ENCODE measurements around the gene FAM107B. TPM values are rescaled to one million over a fixed set of nuclear protein-coding genes. Genes with fewer than 3 reads are reported as not detected.
"Not testable (repeated sequence)": the region's sequence is repeated elsewhere in the genome, so short reads cannot be mapped to it uniquely, and the experiment has no call there.

FAM107B gene
- total RNA-seq, 2 donors from 2014 or later: 226 to 255 TPM

DNA sequence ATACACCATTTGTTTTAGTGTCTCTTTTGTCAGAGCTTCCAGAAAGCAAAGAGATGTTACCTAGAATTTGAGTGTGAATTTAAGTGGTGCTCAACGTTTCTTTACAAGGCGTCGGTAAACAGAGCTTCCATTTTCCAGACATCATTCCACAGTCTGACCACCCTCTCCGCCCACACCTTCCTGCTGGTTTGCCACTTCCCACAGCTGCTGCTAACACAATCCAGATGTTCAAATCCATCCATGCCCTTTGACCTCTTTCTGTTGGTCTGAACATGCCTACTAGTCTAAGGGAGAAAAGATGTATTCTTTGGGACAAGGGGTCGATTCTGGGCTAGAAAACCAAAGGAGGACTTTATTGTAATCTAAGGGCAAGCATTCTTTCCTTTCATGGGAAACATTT, 86.1 kb downstream of the FAM107B start:
- H3K27me3 Mint-ChIP-seq: no peaks in the 10 kb centered on the region
- DNase-seq (ENCODE audit: low spot score): no peak

DNA sequence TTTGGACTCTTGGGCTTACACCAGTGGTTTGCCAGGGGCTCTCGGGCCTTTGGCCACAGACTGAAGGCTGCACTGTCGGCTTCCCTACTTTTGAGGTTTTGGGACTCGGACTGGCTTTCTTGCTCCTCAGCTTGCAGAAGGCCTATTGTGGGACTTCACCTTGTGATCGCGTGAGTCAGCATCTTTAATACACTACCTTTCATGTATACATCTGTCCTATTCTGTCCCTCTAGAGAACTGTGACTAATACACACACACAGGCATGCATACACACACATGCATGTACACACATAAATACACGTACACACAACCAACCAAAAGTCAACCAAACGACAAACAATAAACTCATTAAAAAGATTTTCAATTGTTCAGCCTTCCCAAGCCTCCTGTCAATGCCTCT, 86.5 kb downstream of the FAM107B start:
- H3K27me3 Mint-ChIP-seq; ATAC-seq; DNase-seq (ENCODE audit: low spot score); H3K36me3 Mint-ChIP-seq; H3K4me3 Mint-ChIP-seq; H3K9me3 Mint-ChIP-seq: not testable (repeated sequence)
- Mint-ChIP-seq H3K27ac (peak overlapping the region in 1 of 2 donors; percentile 8), H3K4me1 (ENCODE audit: low read depth in 2 of 2) (peaks cover 13 to 32% of the 10 kb centered on the region in 2 donors)

More for the DNA sequence above, 86.1 kb downstream of the FAM107B start:
- no peak for ATAC-seq
- no peaks in the 10 kb centered on the region for H3K36me3 Mint-ChIP-seq
- H3K9me3 Mint-ChIP-seq: no peaks in the 10 kb centered on the region
- H3K27ac Mint-ChIP-seq: peak overlapping the region in 1 of 2 donors; percentile 8
- peaks cover 13 to 32% of the 10 kb centered on the region in 2 donors for H3K4me1 Mint-ChIP-seq (ENCODE audit: low read depth in 2 of 2)
- no peak overlapping the region for H3K4me3 Mint-ChIP-seq

DNA sequence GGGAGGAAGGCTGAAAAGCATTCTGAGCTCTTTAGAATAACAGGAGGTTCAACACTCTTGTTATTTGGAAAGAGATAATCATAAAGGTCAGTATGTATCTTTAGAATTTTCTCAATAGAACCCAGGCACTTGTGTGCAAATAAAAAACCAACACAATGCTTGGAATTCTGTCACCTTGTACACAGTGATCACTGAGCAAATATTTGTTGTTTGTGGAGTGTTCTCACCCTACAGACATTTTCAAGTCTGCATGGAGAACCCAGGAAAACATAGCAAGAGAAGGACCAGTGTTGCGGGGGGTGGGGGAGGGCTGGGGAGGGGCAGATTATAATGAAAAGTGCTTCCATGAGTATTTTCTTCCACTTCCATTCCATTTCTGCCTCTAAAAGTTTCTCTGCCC, 87.4 kb downstream of the FAM107B start:
- DNase-seq (ENCODE audit: low spot score) (no peak), ATAC-seq (no peak)
- no peaks in the 10 kb centered on the region for H3K36me3 Mint-ChIP-seq
- no peaks in the 10 kb centered on the region for H3K27me3 Mint-ChIP-seq
- H3K27ac Mint-ChIP-seq: no peak overlapping the region
- no peak overlapping the region for H3K4me3 Mint-ChIP-seq
- no peaks in the 10 kb centered on the region for H3K9me3 Mint-ChIP-seq
- peaks cover 9 to 30% of the 10 kb centered on the region in 2 donors for H3K4me1 Mint-ChIP-seq (ENCODE audit: low read depth in 2 of 2)

DNA sequence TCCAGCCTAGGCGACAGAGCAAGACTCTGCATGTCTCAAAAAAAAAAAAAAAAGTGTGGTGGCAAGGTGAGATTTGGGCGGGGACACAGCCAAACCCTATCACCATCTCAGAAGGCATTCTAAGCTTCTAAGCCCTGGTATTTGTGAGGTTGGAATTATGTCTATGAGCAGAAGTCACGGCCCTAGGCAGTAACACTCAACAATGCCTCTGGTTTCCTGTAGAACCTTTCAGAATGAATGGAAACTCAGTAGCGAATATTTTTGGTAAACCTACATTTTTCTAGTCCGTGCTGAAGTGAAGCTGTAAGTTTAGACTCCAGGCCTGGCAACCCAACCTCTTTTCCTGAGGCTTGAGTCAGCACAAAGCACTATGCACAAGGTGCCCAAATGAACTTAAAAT, 88.3 kb downstream of the FAM107B start:
- ATAC-seq (peak; percentile 59 to 78), DNase-seq (ENCODE audit: low spot score) (no peak)
- Mint-ChIP-seq H3K9me3 (no peaks in the 10 kb centered on the region), H3K4me1 (ENCODE audit: low read depth in 2 of 2) (peaks cover 5 to 30% of the 10 kb centered on the region in 2 donors), H3K36me3 (no peaks in the 10 kb centered on the region), H3K4me3 (no peak overlapping the region), H3K27me3 (no peaks in the 10 kb centered on the region), H3K27ac (no peak overlapping the region)

DNA sequence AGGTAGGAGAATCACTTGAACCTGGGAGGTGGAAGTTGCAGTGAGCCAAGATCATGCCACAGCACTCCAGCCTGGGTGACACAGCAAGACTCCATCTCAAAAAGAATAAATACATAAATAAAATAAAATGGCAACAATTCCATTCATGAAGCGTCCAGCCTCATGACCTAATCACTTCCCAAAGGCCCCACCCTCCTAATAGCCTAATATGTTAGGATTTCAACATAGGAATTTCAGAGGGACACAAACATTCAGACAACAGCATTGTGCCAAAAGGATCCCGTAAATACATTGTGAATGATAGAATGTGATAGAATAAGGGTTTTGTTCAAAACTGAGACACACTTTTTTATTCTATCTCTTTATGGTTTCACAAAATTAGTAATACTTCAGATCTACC, 90.3 kb downstream of the FAM107B start:
- Mint-ChIP-seq H3K36me3 (no peaks in the 10 kb centered on the region), H3K4me3 (no peak overlapping the region), H3K4me1 (ENCODE audit: low read depth in 2 of 2) (peaks cover 5 to 27% of the 10 kb centered on the region in 2 donors), H3K27ac (no peak overlapping the region), H3K9me3 (no peaks in the 10 kb centered on the region), H3K27me3 (no peaks in the 10 kb centered on the region)
- ATAC-seq (no peak), DNase-seq (ENCODE audit: low spot score) (no peak)

DNA sequence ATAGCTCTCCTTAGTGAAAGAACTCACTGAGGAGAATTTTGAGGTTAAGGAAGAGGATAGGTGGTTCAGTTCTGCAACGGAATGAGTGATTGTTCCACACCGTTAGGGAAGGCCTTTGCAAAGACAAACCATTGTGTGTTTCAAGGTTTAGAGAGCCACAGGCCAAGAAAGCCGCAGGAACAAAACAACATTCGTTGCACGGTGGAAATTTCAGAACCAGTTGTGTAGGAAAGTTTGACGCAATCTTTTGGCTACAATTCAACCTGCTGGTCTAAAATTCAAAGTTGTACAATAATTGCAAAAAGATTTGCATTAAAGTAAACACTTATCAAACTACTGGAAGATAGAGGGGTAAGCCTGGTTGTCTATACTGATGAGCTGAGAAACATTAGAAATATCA, 91.4 kb downstream of the FAM107B start:
- no peak overlapping the region for H3K27ac Mint-ChIP-seq
- peaks cover 9 to 24% of the 10 kb centered on the region in 2 donors for H3K4me1 Mint-ChIP-seq (ENCODE audit: low read depth in 2 of 2)
- no peaks in the 10 kb centered on the region for H3K36me3 Mint-ChIP-seq
- no peak overlapping the region for H3K4me3 Mint-ChIP-seq
- H3K27me3 Mint-ChIP-seq: no peaks in the 10 kb centered on the region
- no peaks in the 10 kb centered on the region for H3K9me3 Mint-ChIP-seq
- ATAC-seq: no peak
- no peak for DNase-seq (ENCODE audit: low spot score)

DNA sequence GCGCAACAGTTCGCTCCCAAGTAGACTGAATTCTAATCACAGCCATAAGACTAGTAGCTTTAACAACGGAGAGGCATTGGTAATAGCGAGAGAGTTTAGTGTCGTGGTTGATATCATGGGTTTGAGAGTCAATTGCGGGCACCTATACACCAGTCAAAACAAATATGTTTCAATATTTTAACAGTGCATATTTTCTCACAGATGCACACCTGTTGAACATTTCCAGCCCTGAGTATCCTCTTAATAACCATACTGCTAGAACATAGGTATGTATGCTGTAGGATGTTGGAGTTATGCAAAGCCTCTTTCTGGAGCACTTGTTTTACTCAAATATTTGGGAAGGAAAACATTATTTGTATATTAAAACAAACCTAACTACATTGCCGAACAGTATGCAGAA, 92.9 kb downstream of the FAM107B start:
- Mint-ChIP-seq H3K4me3 (no peak overlapping the region), H3K27ac (peak overlapping the region in 1 of 2 donors; percentile 54), H3K9me3 (no peaks in the 10 kb centered on the region), H3K36me3 (no peaks in the 10 kb centered on the region), H3K4me1 (ENCODE audit: low read depth in 2 of 2) (peaks cover 9 to 16% of the 10 kb centered on the region in 2 donors), H3K27me3 (no peaks in the 10 kb centered on the region)
- no peak for ATAC-seq
- DNase-seq (ENCODE audit: low spot score): no peak

DNA sequence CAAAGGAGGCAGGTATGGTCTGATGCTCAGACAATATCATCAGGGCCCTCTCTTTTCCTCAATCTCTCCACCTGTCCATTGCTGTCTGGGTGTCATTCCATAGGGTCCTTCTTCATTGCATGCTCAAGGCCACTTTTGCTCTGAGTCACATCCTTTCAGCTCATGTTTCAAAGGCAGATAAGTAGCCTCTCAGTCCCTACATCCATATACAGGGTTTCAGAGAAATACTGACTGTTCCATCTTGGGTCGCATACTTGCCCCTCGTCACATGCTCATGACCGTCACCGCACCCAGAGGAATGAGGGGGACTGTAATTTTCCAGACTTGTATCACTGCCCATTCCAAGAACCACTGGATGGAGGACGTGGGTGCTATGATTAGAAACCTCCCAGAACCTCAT, 93.4 kb downstream of the FAM107B start:
- ATAC-seq: no peak
- Mint-ChIP-seq H3K9me3 (no peaks in the 10 kb centered on the region), H3K27ac (peak overlapping the region in 1 of 2 donors; percentile 54), H3K4me3 (no peak overlapping the region), H3K27me3 (no peaks in the 10 kb centered on the region), H3K36me3 (no peaks in the 10 kb centered on the region), H3K4me1 (ENCODE audit: low read depth in 2 of 2) (peaks cover 9 to 14% of the 10 kb centered on the region in 2 donors)
- DNase-seq (ENCODE audit: low spot score): no peak

DNA sequence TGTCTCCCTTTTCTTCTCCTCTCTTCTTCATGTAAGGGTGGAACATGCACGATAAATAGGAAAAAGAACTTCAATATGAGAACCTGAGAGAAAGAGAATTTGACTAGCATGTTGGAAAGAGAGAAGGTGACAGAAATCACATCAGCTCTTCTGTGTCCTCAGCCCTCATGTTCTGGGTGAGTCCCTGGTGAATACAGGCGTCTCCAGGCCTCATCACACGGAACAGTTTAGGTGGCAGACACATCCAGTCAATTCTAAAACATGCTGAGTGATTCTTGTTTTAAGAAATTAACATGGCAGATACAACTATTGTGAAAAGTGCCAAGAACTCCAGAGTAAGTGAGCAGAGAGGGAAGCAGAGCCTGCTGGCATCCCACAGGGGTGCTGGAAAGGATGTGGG, 96.1 kb downstream of the FAM107B start:
- Mint-ChIP-seq H3K9me3 (no peaks in the 10 kb centered on the region), H3K36me3 (no peaks in the 10 kb centered on the region), H3K4me3 (no peak overlapping the region), H3K27me3 (no peaks in the 10 kb centered on the region), H3K4me1 (ENCODE audit: low read depth in 2 of 2) (peaks cover 4 to 8% of the 10 kb centered on the region in 2 donors), H3K27ac (peak overlapping the region; percentile 27 to 44)
- no peak for ATAC-seq
- no peak for DNase-seq (ENCODE audit: low spot score)

DNA sequence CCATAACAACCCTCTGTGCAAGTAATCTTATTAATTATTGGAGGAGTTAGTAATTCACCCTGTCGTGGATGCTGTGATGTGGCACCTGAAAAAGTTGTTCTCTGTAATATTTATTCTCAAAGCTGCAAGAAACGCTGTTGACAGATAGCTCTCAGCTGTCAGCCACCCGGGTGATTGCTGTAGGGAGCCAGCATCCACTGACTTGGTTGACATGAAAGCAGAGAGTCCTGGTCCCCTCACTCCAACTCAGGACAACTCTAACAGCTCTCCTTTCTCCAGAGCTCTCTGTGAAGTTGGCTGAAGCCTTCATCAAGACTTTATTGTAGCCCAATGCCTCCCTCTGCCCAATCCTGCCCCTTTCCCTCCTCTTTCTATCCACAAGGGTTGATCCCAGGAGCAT, 98.0 kb downstream of the FAM107B start:
- Mint-ChIP-seq H3K4me3 (no peak overlapping the region), H3K4me1 (ENCODE audit: low read depth in 2 of 2) (peaks cover 10 to 16% of the 10 kb centered on the region in 2 donors), H3K9me3 (no peaks in the 10 kb centered on the region), H3K27me3 (no peaks in the 10 kb centered on the region), H3K36me3 (no peaks in the 10 kb centered on the region), H3K27ac (peak overlapping the region in 1 of 2 donors; percentile 40)
- ATAC-seq (no peak), DNase-seq (ENCODE audit: low spot score) (no peak)

DNA sequence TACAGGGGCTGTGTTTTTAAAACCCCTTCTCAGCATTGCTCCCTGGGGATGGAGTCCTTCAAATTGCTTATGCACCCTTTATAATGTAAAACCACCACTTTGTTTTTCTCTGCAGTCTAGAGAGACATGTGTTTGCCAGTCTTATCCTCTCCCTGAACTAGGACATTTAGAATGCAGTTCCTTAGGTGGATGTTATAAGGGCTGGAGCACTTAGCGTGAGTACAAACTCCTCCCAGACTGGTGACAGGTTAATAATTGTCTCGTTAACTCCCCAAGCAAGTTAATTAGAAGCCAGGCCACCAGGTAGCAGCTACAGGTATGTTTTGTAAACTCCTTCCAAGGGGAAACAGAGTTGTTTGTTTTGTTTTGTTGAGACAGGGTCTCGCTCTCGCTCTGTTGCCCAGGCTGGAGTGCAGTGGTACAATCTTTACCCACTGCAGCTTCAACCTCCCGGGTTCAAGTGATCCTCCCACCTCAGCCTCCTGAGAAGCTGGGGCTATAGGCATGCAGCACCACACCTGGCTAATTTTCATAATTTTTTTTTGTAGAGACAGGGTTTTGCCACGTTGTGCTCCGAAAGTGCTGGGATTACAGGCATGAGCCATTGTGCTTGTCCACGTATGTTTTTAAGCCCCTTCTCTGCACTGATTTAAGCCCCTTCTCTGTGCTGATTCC, 100.2 kb downstream of the FAM107B start:
- ATAC-seq: no peak
- no peak overlapping the region for H3K4me3 Mint-ChIP-seq
- H3K36me3 Mint-ChIP-seq: no peaks in the 10 kb centered on the region
- H3K27me3 Mint-ChIP-seq: no peaks in the 10 kb centered on the region
- no peak for DNase-seq (ENCODE audit: low spot score)
- H3K9me3 Mint-ChIP-seq: peaks cover 2% of the 10 kb centered on the region
- no peak overlapping the region for H3K27ac Mint-ChIP-seq
- peaks cover 18 to 19% of the 10 kb centered on the region in 2 donors for H3K4me1 Mint-ChIP-seq (ENCODE audit: low read depth in 2 of 2)

DNA sequence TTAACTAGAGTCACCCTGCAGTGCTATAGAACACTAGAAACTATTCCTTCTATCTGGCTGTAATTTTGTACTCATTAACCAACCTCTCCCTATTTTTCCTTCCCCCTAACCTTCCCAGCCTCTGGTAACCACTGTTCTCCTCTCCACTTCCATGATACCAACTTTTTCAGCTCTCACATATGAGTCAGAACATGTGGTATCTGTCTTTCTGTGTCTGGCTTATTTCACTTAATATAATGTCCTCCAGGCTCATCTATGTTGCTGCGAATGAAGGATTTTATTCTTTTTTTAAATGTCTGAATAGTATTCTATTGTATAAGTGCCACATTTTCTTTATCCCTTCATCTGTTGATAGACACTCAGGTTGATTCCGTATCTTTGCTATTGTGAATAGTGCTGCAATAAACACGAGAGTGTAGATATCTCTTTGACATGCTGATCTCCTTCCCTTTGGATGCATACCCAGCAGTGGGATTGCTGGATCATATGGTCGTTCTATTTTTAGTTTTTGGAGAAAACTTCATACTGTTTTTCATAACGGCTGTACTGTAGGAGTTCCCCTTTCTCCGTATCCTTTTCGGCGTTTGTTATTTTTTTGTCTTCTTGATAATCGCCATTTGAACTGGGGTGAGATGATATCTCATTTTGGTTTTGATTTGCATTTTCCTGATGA, 101.4 kb downstream of the FAM107B start:
- peak overlapping the region; percentile 1 for H3K4me3 Mint-ChIP-seq
- DNase-seq (ENCODE audit: low spot score): no peak
- H3K9me3 Mint-ChIP-seq: peaks cover 4% of the 10 kb centered on the region
- no peak overlapping the region for H3K27ac Mint-ChIP-seq
- no peak for ATAC-seq
- no peaks in the 10 kb centered on the region for H3K27me3 Mint-ChIP-seq
- no peaks in the 10 kb centered on the region for H3K36me3 Mint-ChIP-seq
- peaks cover 17 to 19% of the 10 kb centered on the region in 2 donors for H3K4me1 Mint-ChIP-seq (ENCODE audit: low read depth in 2 of 2)

DNA sequence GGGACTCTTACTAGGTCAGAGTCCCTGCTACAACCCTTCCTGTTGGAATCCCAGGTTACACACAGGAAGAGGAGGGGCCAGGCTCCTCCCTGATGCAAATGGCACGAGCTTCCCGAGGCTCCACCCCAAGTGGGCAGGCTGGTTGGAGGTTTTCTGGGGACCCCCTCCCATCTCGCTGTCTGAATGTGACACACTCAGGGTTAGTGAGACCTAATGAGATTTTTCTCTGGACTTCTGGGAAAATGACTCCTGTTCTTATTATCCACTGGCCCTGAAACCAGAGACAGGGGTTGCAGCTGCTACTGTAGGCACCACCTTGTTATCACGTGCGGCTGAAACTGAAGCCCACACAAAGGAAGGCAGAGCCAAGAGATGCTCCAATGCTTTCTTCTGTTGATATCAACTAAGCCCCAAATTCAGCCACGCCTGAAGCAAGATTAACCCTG, 103.3 kb downstream of the FAM107B start:
- peaks cover 6% of the 10 kb centered on the region for H3K36me3 Mint-ChIP-seq
- no peak for ATAC-seq
- H3K4me1 Mint-ChIP-seq (ENCODE audit: low read depth in 2 of 2): peaks cover 30 to 31% of the 10 kb centered on the region in 2 donors

DNA sequence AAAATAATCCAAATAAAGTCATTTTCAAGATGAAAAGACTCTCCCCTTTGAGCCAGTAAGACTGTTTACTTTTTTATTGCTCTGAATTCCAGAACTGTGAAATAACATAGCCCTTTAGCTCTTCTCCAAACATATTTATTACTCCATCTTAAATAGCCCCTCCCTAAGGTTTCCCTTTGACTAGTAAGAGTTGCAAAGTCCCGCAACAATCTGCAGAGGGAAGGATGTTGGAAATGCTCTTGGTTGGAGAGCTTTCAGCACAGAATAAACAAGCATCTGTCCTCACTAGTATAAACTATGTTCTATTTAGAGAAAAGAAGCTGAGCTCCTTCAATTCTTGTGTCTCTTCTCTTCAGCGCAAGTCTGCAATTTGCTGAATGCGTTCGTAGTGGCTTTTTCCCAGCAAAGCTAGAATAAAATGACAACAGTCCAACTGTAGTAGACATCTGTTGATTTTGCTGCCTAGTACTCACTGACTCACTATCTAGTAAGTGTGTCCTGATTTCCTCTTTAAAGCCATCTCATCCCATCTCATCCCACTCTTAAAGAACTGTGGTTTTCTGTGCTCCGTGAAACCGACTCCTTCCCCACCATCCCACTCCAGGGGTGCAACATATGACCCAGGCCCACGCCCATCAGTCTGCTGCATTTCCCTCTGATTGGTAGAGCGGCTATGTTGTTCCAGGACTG, 104.0 kb downstream of the FAM107B start:
- DNase-seq (ENCODE audit: low spot score) (no peak), ATAC-seq (no peak)
- Mint-ChIP-seq H3K4me1 (ENCODE audit: low read depth in 2 of 2) (peaks cover 37 to 38% of the 10 kb centered on the region in 2 donors), H3K9me3 (peaks cover 16% of the 10 kb centered on the region), H3K27me3 (no peaks in the 10 kb centered on the region), H3K27ac (peak overlapping the region in 1 of 2 donors; percentile 10), H3K4me3 (no peak overlapping the region), H3K36me3 (peaks cover 13% of the 10 kb centered on the region)

More for the DNA sequence above, 103.3 kb downstream of the FAM107B start:
- peak overlapping the region in 1 of 2 donors; percentile 10 for H3K27ac Mint-ChIP-seq
- H3K9me3 Mint-ChIP-seq: peaks cover 9% of the 10 kb centered on the region
- no peak overlapping the region for H3K4me3 Mint-ChIP-seq
- DNase-seq (ENCODE audit: low spot score): no peak
- no peaks in the 10 kb centered on the region for H3K27me3 Mint-ChIP-seq
